Loucy (cell line): ENCODE data around the gene SAMD8.

Experiments
- EZH2phosphoT487 ChIP-seq: fragments of 200-600 bp; IDR thresholded peaks from 2 replicates; pipeline ENCODE4 v1.6.1; 2018; ENCODE audit warnings: antibody characterized with exemption, mild to moderate bottlenecking, moderate library complexity, borderline replicate concordance
- TF ChIP-seq, protein P1 (sequence below): fragments of 200-600 bp; sonication (generic); conservative IDR thresholded peaks from 2 replicates; pipeline ENCODE4 v1.5.1; 2014; ENCODE audit warnings: mild to moderate bottlenecking, antibody characterized with exemption, low read length

DNA sequence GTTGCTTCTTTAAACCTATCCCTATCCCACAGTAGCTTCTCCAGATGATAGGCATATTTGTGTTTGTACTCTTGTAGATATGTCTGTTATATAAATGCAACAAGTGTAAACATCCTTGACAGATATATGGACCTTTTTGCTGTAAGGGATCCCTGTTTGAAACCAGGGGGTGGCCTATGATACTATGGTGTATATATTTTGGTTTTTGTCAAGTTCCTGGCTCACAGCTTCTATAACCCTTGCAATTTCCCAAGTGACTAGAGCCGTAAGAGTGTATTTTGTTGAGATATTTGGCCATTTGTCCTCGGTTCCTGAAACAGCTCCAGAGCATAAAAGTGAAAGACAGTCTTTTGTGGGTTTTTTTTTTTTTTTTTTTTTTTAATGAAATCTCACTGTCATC is 114.6 kb downstream of the SAMD8 start:
- TF ChIP-seq, protein P1, sequence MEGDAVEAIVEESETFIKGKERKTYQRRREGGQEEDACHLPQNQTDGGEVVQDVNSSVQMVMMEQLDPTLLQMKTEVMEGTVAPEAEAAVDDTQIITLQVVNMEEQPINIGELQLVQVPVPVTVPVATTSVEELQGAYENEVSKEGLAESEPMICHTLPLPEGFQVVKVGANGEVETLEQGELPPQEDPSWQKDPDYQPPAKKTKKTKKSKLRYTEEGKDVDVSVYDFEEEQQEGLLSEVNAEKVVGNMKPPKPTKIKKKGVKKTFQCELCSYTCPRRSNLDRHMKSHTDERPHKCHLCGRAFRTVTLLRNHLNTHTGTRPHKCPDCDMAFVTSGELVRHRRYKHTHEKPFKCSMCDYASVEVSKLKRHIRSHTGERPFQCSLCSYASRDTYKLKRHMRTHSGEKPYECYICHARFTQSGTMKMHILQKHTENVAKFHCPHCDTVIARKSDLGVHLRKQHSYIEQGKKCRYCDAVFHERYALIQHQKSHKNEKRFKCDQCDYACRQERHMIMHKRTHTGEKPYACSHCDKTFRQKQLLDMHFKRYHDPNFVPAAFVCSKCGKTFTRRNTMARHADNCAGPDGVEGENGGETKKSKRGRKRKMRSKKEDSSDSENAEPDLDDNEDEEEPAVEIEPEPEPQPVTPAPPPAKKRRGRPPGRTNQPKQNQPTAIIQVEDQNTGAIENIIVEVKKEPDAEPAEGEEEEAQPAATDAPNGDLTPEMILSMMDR: no peak
- no peak for TF ChIP-seq EZH2phosphoT487
